Keratinocyte (primary cell): ENCODE data around the gene OBSCN.

Source experiments
- EZH2 ChIP-seq: IDR thresholded peaks from one replicate; pipeline ENCODE4 v1.6.1; 2012; ENCODE audit warnings: inconsistent platforms, mild to moderate bottlenecking, low read length, moderate library complexity
- TF ChIP-seq, protein P1 (sequence below), 3 experiments: IDR thresholded peaks in 1 of 3; conservative IDR thresholded peaks in 1 of 3; optimal IDR thresholded peaks in 1 of 3; 2 replicates in 2 of 3; 3 replicates in 1 of 3; pipeline versions ENCODE3 to v1.5.1; 2011; ENCODE audit warnings: low read length in 3 of 3, mild to moderate bottlenecking in 3 of 3, moderate library complexity in 2 of 3, control low read depth in 1 of 3, inconsistent platforms in 1 of 3; ENCODE audit not compliant: insufficient read depth in 2 of 3; ENCODE audit errors: extremely low read depth in 1 of 3

DNA sequence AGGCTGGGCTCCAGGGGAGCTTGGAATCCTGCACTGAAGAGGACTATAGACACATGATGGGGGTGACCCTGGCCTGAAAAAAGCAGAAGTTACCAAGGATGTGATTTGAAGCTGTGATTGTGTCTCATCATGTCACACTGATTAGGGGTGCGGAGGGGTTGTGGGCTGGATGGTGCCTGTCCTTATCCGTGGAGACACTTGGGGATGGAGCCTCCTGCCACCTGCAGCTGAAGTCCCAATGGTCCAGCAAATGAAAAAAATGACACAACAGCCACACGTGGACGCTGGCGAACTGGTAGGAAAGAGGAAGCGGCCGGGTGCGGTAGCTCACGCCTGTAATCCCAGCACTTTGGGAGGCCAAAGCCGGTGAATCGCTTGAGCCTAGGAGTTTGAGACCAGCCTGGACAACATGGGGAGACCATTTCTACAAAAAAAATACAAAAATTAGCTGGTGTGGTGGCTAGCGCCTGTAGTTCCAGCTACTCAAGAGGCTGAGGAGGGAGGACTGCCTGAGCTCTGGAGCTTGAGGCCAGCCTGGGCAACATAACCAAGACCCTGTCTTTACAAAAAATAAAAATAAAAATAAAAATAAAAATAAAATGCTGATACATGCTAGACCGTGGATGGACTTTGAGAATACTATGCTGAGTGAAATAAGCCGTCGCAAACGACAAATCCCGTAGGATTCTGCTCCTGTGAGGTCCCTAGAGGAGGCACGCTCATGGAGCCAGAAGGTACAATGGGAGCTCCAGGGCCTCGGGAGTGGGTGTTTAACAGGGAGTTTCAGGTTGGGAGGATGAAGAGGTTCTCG is 43.1 kb upstream of the OBSCN start:
- TF ChIP-seq, protein P1, sequence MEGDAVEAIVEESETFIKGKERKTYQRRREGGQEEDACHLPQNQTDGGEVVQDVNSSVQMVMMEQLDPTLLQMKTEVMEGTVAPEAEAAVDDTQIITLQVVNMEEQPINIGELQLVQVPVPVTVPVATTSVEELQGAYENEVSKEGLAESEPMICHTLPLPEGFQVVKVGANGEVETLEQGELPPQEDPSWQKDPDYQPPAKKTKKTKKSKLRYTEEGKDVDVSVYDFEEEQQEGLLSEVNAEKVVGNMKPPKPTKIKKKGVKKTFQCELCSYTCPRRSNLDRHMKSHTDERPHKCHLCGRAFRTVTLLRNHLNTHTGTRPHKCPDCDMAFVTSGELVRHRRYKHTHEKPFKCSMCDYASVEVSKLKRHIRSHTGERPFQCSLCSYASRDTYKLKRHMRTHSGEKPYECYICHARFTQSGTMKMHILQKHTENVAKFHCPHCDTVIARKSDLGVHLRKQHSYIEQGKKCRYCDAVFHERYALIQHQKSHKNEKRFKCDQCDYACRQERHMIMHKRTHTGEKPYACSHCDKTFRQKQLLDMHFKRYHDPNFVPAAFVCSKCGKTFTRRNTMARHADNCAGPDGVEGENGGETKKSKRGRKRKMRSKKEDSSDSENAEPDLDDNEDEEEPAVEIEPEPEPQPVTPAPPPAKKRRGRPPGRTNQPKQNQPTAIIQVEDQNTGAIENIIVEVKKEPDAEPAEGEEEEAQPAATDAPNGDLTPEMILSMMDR (optimal IDR thresholded peaks at IDR 0.05 in 1 of 3, IDR thresholded peaks at IDR 0.05 in 1 of 3, conservative IDR thresholded peaks at IDR 0.05 in 1 of 3; ENCODE audit: extremely low read depth in 1 of 3, insufficient read depth in 2 of 3, low read length in 3 of 3), result no peak
- TF ChIP-seq EZH2, result no peak
